Endothelial cell of umbilical vein (primary cell): ENCODE measurements around the gene TXNDC9. TPM values are rescaled to one million over a fixed set of nuclear protein-coding genes. Genes with fewer than 3 reads are reported as not detected.
A peak's percentile ranks its signal among the peaks of the same experiment; 100 is the strongest.

Experiments
- BruUV-seq: library from RNA; stranded (reverse); fragments of 400-500 nt; replicated peaks from 2 replicates; lab custom pipeline; 2021; lab: Mats Ljungman, UMichigan
- CTCF ChIA-PET: fragments of 300-600, 350-600 bp; sonication (Branson Sonifier 250); formaldehyde crosslinking; loops from one replicate; lab custom pipeline; 2021; ENCODE audit warnings: antibody characterized with exemption, inconsistent platforms; lab: Charles Lee
- POLR2A ChIA-PET: fragments of 300-600, 350-600 bp; sonication (Branson Sonifier 250); formaldehyde crosslinking; loops from one replicate; lab custom pipeline; 2021; ENCODE audit warnings: antibody characterized with exemption, inconsistent platforms; lab: Charles Lee
- DNase-seq: peaks from one replicate; pipeline ENCODE4 v3.0.0-alpha.2; 2011; ENCODE audit warnings: low read depth, low spot score
- FAIRE-seq: peaks from 2 replicates; lab custom pipeline; 2011; peaks lifted over from hg19 to GRCh38; lab: Jason Lieb, UNC
- H2AFZ ChIP-seq: 2 replicates; pipeline ENCODE4 v1.6.0; 2012; ENCODE audit warnings: low read depth, low read length, control low read depth, inconsistent platforms
- H3K27ac ChIP-seq: 2 replicates; pipeline ENCODE4 v1.5.1; 2011; ENCODE audit warnings: low read depth, mild to moderate bottlenecking, control low read depth, low read length, moderate library complexity; ENCODE audit not compliant: insufficient read depth
- H3K27me3 ChIP-seq, 2 experiments: 2 replicates each; pipeline versions ENCODE4 v1.6.0 to v1.6.1; 2011; ENCODE audit warnings: low read length in 2 of 2, mixed read lengths in 1 of 2; ENCODE audit not compliant: control insufficient read depth in 2 of 2, insufficient read depth in 2 of 2
- H3K36me3 ChIP-seq, 2 experiments: 2 replicates in 1 of 2; 3 replicates in 1 of 2; pipeline ENCODE4 v1.5.1; 2011; ENCODE audit warnings: low read length in 2 of 2, mild to moderate bottlenecking in 1 of 2, moderate library complexity in 1 of 2; ENCODE audit not compliant: control insufficient read depth in 2 of 2, insufficient read depth in 2 of 2; ENCODE audit errors: extremely low read depth in 1 of 2
- H3K4me1 ChIP-seq: 3 replicates; pipeline ENCODE4 v1.5.1; 2011; ENCODE audit warnings: mild to moderate bottlenecking, low read length; ENCODE audit not compliant: control insufficient read depth, insufficient read depth; ENCODE audit errors: extremely low read depth
- H3K4me2 ChIP-seq: 2 replicates; pipeline ENCODE4 v1.6.1; 2011; ENCODE audit warnings: low read length, control low read depth, mixed read lengths; ENCODE audit not compliant: insufficient read depth
- H3K4me3 ChIP-seq, 3 experiments: fragments of 200-600 bp in 1 of 3; sonication (generic), shearing (Covaris generic) in 1 of 3; replicated peaks in 1 of 3; 2 replicates each; pipeline ENCODE4 v1.5.1; 2011 to 2016; ENCODE audit warnings: control low read depth in 3 of 3, low read length in 3 of 3, mild to moderate bottlenecking in 2 of 3, inconsistent platforms in 1 of 3, low read depth in 1 of 3, moderate library complexity in 1 of 3; ENCODE audit not compliant: insufficient read depth in 1 of 3
- H3K79me2 ChIP-seq: 2 replicates; pipeline ENCODE4 v1.6.0; 2012; ENCODE audit warnings: low read length, inconsistent platforms; ENCODE audit not compliant: control insufficient read depth, insufficient read depth
- H3K9ac ChIP-seq: replicated peaks from 2 replicates; pipeline ENCODE3; 2011; ENCODE audit warnings: low read length, control low read depth; ENCODE audit not compliant: insufficient read depth; ENCODE audit errors: extremely low read depth
- H3K9me1 ChIP-seq: replicated peaks from 3 replicates; pipeline ENCODE4 v1.6.0; 2011; ENCODE audit warnings: mild to moderate bottlenecking, low read length; ENCODE audit not compliant: control insufficient read depth, insufficient read depth; ENCODE audit errors: extremely low read depth
- H3K9me3 ChIP-seq: replicated peaks from 2 replicates; pipeline ENCODE4 v1.5.1; 2012; ENCODE audit warnings: low read length, inconsistent platforms; ENCODE audit not compliant: control insufficient read depth, insufficient read depth
- H4K20me1 ChIP-seq: replicated peaks from 2 replicates; pipeline ENCODE3; 2011; ENCODE audit warnings: mild to moderate bottlenecking, low read length; ENCODE audit not compliant: control insufficient read depth, insufficient read depth; ENCODE audit errors: extremely low read depth
- EZH2 ChIP-seq: IDR thresholded peaks from 2 replicates; pipeline ENCODE4 v1.6.1; 2012; ENCODE audit warnings: borderline replicate concordance, low read depth, mild to moderate bottlenecking, moderate library complexity, low read length, inconsistent platforms; ENCODE audit not compliant: severe bottlenecking
- FOS ChIP-seq: IDR thresholded peaks from 2 replicates; pipeline ENCODE4 v1.6.1; 2011; ENCODE audit warnings: mild to moderate bottlenecking, low read length, moderate library complexity, borderline replicate concordance; ENCODE audit not compliant: insufficient read depth
- GATA2 ChIP-seq: IDR thresholded peaks from 2 replicates; pipeline ENCODE4 v1.7.0; 2011; ENCODE audit warnings: low read depth, mild to moderate bottlenecking, moderate library complexity, mixed read lengths, low read length; ENCODE audit not compliant: insufficient read length, insufficient read depth
- JUN ChIP-seq: IDR thresholded peaks from 2 replicates; pipeline ENCODE4 v1.6.1; 2011; ENCODE audit warnings: borderline replicate concordance, low read depth; ENCODE audit not compliant: insufficient read length, insufficient read depth
- MYC ChIP-seq: IDR thresholded peaks from one replicate; pipeline ENCODE4 v1.6.1; 2011; ENCODE audit warnings: mild to moderate bottlenecking, low read depth, low read length
- POLR2A ChIP-seq: IDR thresholded peaks from 2 replicates; pipeline ENCODE4 v1.6.1; 2012; ENCODE audit warnings: low read depth, mild to moderate bottlenecking, control low read depth, low read length
- POLR2AphosphoS5 ChIP-seq: IDR thresholded peaks from 2 replicates; pipeline ENCODE4 v1.6.1; 2012; ENCODE audit warnings: low read depth, mild to moderate bottlenecking, control low read depth, low read length, moderate library complexity; ENCODE audit not compliant: insufficient read depth
- dilution Hi-C: fragments of 300-500 bp; cut with MboI; formaldehyde crosslinking; loops from one replicate; pipeline ENCODE4 v1.15.0; 2019; ENCODE audit warnings: low sequenced_read_pairs; ENCODE audit not compliant: extremely low pct_ligation_motif_present
- intact Hi-C: fragments of 100-400 bp; cut with micrococcal nuclease; formaldehyde crosslinking; loops from one replicate; pipeline ENCODE4 v1.10.0; 2022
- polyA plus RNA-seq, 4 experiments: library from polyadenylated mRNA; depleted of rRNA in 3 of 4; stranded (reverse) in 3 of 4; unstranded in 1 of 4; fragments of >200 nt; gene quantifications; 2 replicates each; pipeline versions ENCODE4 v1.2.1 to v1.2.3, GENCODE V29; 2011 to 2012; ENCODE audit warnings: missing spikeins in 1 of 4
- total RNA-seq: library from RNA; stranded (reverse); gene quantifications from 2 replicates; pipeline ENCODE4 v1.2.3, GENCODE V29; 2021
- TF ChIP-seq, protein P1 (sequence below): IDR thresholded peaks from 2 replicates; pipeline ENCODE4 v1.6.1; 2011; ENCODE audit not compliant: insufficient read depth, insufficient read length
- TF ChIP-seq, protein P2 (sequence below), 2 donors: IDR thresholded peaks; 1 replicate in 1 of 2; 2 replicates in 1 of 2; pipeline ENCODE4 v1.5.1; 2011; ENCODE audit warnings: low read length in 2 of 2, mild to moderate bottlenecking in 2 of 2, moderate library complexity in 2 of 2, control low read depth in 1 of 2, inconsistent platforms in 1 of 2, low read depth in 1 of 2; ENCODE audit not compliant: insufficient read depth in 1 of 2; ENCODE audit errors: extremely low read depth in 1 of 2

Gene TXNDC9
- total and polyA plus RNA-seq, 2 donors (not counting 3 experiments of a cell fraction or from before 2014, with no cell fraction given) = 18.6 to 45.8 TPM

DNA sequence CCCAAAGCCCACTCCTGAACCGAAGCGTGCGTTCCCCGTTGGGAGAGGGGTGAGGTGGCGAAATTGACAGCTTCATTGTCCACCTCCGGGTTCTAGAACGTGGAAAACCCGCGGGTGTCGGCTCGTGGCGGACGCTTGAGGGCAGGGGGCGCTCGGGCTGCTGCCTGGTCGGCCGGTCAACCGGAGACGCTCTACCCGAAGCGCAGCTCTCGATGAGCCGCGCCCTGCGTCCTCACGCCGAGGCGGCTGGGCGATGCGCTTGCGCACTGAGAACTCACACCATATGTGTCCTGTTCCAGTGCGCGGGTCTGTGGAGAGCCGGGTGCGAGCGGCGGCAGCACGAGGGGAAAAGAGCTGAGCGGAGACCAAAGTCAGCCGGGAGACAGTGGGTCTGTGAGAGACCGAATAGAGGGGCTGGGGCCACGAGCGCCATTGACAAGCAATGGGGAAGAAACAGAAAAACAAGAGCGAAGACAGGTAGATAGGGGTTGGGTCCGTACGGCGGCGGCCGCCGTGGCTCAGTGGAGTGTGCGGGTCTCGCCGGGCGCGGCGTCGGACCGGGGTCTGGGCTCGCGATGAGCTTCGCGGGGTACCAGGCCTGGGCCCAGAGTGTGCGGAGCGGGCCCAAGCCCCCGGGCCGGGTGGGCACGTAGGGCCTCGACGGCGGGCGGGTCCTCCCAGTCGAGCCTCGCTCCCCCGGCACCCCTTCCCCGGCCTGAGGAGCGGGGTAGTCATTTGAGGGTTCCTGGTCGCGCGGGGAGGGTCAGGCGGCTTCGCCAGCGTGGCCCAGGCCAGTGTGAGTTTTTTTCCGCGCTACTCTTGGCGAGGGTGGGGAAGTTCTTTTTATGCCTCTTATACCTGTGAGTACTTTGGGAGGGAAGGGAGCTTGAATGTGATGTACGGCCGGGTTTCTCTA, 1.2 kb upstream of the TXNDC9 start, which contains the start of gene EIF5B:
Gene EIF5B, plus strand, starts transcription at position 277 of the 916 bp plus-strand sequence. Its CDS starts 166 bp downstream, at position 443.
- Histone ChIP-seq H3K9ac (peak within 1 kb of the TSS; percentile 96), H3K4me3 (peak within 1 kb of the TSS; percentile 89 to 96 (median 91)), H3K9me3 (no peaks in the 10 kb centered on the region), H3K36me3 (peaks cover 1 to 2% of the 10 kb centered on the region in 2 experiments), H3K4me1 (peaks cover 20% of the 10 kb centered on the region), H3K9me1 (no peaks in the 10 kb centered on the region), H3K27ac (peak within 1 kb of the TSS; percentile 68), H3K4me2 (peak within 1 kb of the TSS; percentile 99), H3K27me3 (no peaks in the 10 kb centered on the region), H4K20me1 (no peaks in the 10 kb centered on the region), H3K79me2 (peaks cover 87% of the 10 kb centered on the region), H2AFZ (peak within 1 kb of the TSS; percentile 88)
- ChIA-PET CTCF (interaction anchor here (0.9 to 4.4 kb wide), 16 partner anchors 10 to 222 kb away, joined by 3 to 41 read pairs (median 5); partner anchors contain the start of gene REV1), POLR2A (interaction anchor here (0.6 to 1.8 kb wide), 6 partner anchors 17 to 157 kb away, joined by 3 to 6 read pairs (median 4); partner anchors contain the start of genes MITD1, MRPL30 and REV1)
- DNase-seq = peak; percentile 98
- dilution Hi-C loops = no loop called here
- FAIRE-seq = peak; percentile 87
- no TSS peak for BruUV-seq
- no peak for TF ChIP-seq MYC
- TF ChIP-seq POLR2AphosphoS5 = peak; percentile 91
- TF ChIP-seq FOS = no peak
- TF ChIP-seq, protein P1, sequence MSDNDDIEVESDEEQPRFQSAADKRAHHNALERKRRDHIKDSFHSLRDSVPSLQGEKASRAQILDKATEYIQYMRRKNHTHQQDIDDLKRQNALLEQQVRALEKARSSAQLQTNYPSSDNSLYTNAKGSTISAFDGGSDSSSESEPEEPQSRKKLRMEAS = peak; percentile 47
- no peak for TF ChIP-seq EZH2
- TF ChIP-seq, protein P2, sequence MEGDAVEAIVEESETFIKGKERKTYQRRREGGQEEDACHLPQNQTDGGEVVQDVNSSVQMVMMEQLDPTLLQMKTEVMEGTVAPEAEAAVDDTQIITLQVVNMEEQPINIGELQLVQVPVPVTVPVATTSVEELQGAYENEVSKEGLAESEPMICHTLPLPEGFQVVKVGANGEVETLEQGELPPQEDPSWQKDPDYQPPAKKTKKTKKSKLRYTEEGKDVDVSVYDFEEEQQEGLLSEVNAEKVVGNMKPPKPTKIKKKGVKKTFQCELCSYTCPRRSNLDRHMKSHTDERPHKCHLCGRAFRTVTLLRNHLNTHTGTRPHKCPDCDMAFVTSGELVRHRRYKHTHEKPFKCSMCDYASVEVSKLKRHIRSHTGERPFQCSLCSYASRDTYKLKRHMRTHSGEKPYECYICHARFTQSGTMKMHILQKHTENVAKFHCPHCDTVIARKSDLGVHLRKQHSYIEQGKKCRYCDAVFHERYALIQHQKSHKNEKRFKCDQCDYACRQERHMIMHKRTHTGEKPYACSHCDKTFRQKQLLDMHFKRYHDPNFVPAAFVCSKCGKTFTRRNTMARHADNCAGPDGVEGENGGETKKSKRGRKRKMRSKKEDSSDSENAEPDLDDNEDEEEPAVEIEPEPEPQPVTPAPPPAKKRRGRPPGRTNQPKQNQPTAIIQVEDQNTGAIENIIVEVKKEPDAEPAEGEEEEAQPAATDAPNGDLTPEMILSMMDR (IDR thresholded peaks at IDR 0.05; ENCODE audit: extremely low read depth in 1 of 2, insufficient read depth in 1 of 2, low read depth in 1 of 2, low read length in 2 of 2) = peak; percentile 57 to 75
- no peak for TF ChIP-seq GATA2
- peak; percentile 89 for TF ChIP-seq POLR2A
- TF ChIP-seq JUN = no peak
- intact Hi-C loops = loop anchor here (5.0 to 10.0 kb wide), 2 partner anchors 430 to 583 kb away; no protein-coding TSS in a partner anchor
